ENCODE data around the gene RPAP2.
"Not testable (repeated sequence)": the region's sequence is repeated elsewhere in the genome, so short reads cannot be mapped to it uniquely, and the experiment has no call there.

The RPAP2 gene

GRCh38 chr1:92380867-92381266, 82.0 kb downstream of the RPAP2 start:
- Histone ChIP-seq H3K9me3 (ENCODE audit: control insufficient read depth, low read length) (no peaks in the 10 kb centered on the region), H3K27me3 (ENCODE audit: control insufficient read depth, insufficient read depth, low read length) (no peaks in the 10 kb centered on the region), H3K9ac (no peak overlapping the region), H3K4me2 (ENCODE audit: low read length) (no peak overlapping the region), H3K79me2 (no peaks in the 10 kb centered on the region), H3K4me1 (no peaks in the 10 kb centered on the region), H3K4me3 (ENCODE audit: low read depth, low read length) (no peak overlapping the region), H3K27ac (no peak overlapping the region), H3K36me3 (ENCODE audit: control insufficient read depth, insufficient read depth, low read length) (no peaks in the 10 kb centered on the region), H2AFZ (no peak overlapping the region)
- no peak for TF ChIP-seq CTCF (IDR thresholded peaks at IDR 0.05)

DNA sequence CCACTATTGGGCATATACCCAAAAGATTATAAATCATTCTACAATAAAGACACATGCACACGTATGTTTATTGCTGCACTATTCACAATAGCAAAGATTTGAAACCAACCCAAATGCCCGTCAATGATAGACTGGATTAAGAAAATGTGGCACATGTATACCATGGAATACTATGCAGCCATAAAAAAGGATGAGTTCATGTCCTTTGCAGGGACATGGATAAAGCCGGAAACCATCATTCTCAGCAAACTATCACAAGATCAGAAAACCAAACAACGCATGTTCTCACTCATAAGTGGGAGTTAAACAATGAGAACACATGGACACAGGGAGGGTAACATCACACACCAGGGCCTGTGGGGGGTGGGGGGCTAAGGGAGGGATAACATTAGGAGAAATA, 95.1 kb downstream of the RPAP2 start:
- not testable (repeated sequence) for H3K27ac ChIP-seq; H3K36me3 ChIP-seq (ENCODE audit: control insufficient read depth, insufficient read depth, low read length); H3K4me3 ChIP-seq (ENCODE audit: low read depth, low read length); H3K9ac ChIP-seq; H2AFZ ChIP-seq; H3K79me2 ChIP-seq; H3K4me1 ChIP-seq; H3K27me3 ChIP-seq (ENCODE audit: control insufficient read depth, insufficient read depth, low read length); H3K4me2 ChIP-seq (ENCODE audit: low read length); H3K9me3 ChIP-seq (ENCODE audit: control insufficient read depth, low read length)

GRCh38 chr1:92398519-92398918, 99.7 kb downstream of the RPAP2 start:
- TF ChIP-seq CTCF (IDR thresholded peaks at IDR 0.05): no peak
- Histone ChIP-seq H3K36me3 (ENCODE audit: control insufficient read depth, insufficient read depth, low read length) (no peaks in the 10 kb centered on the region), H3K27ac (no peak overlapping the region), H3K4me3 (ENCODE audit: low read depth, low read length) (no peak overlapping the region), H3K9me3 (ENCODE audit: control insufficient read depth, low read length) (no peaks in the 10 kb centered on the region), H3K9ac (no peak overlapping the region), H2AFZ (no peak overlapping the region), H3K79me2 (no peaks in the 10 kb centered on the region), H3K4me2 (ENCODE audit: low read length) (no peak overlapping the region), H3K27me3 (ENCODE audit: control insufficient read depth, insufficient read depth, low read length) (no peaks in the 10 kb centered on the region), H3K4me1 (no peaks in the 10 kb centered on the region)

DNA sequence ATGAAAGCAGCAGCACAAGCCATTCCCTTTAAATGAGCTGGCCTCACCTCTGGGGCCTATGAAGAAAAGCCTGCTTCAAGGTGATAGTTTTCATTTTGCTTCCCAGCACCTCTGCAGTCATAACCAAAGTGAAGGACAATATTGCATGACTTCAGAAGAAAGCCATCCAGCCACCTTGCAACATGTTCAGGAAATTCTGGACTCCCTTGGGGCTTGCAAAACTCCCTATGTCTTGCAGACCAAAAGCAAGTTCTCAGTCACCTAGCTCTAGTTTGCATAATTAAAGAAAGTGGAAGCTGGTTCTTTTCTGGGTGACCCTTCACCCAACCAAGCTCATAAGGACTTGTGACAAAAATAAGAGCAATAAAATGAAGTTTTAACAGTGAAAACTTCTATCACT, 100.2 kb downstream of the RPAP2 start:
- Histone ChIP-seq H3K27me3 (ENCODE audit: control insufficient read depth, insufficient read depth, low read length) (no peaks in the 10 kb centered on the region), H3K79me2 (no peaks in the 10 kb centered on the region), H3K9me3 (ENCODE audit: control insufficient read depth, low read length) (no peaks in the 10 kb centered on the region), H3K4me2 (ENCODE audit: low read length) (no peak overlapping the region), H3K9ac (no peak overlapping the region), H3K27ac (no peak overlapping the region), H2AFZ (no peak overlapping the region), H3K4me1 (no peaks in the 10 kb centered on the region), H3K36me3 (ENCODE audit: control insufficient read depth, insufficient read depth, low read length) (no peaks in the 10 kb centered on the region), H3K4me3 (ENCODE audit: low read depth, low read length) (no peak overlapping the region)
- no peak for TF ChIP-seq CTCF (IDR thresholded peaks at IDR 0.05)

DNA sequence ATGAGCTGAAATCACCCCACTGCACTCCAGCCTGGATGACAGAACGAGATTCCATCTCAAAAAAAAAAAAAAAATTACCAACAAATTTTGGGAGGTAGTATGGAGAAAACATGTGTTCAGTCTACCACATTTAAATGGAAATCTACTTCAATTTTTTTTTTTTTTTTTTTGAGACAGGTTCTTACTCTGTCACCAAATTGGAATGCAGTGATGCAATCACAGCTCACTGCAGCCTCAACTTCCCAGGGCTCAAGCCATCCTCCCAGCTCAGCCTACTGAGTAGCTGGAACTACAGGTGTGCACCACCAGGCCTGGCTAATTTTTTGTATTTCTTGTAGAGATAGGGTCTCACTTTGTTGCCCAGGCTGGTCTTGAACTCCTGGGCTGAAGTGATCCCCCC, 105.8 kb downstream of the RPAP2 start:
- Histone ChIP-seq H2AFZ (no peak overlapping the region), H3K27ac (no peak overlapping the region), H3K9ac (no peak overlapping the region), H3K79me2 (no peaks in the 10 kb centered on the region), H3K4me3 (ENCODE audit: low read depth, low read length) (no peak overlapping the region), H3K4me1 (no peaks in the 10 kb centered on the region), H3K9me3 (ENCODE audit: control insufficient read depth, low read length) (no peaks in the 10 kb centered on the region), H3K36me3 (ENCODE audit: control insufficient read depth, insufficient read depth, low read length) (no peaks in the 10 kb centered on the region), H3K4me2 (ENCODE audit: low read length) (no peak overlapping the region), H3K27me3 (ENCODE audit: control insufficient read depth, insufficient read depth, low read length) (no peaks in the 10 kb centered on the region)
- no peak for TF ChIP-seq CTCF (IDR thresholded peaks at IDR 0.05)

All from parathyroid adenoma (tissue), 2 donors.